Heart right ventricle (tissue), 16 donors: ENCODE data around the gene NXPH3. TPM values are rescaled to one million over a fixed set of nuclear protein-coding genes. Genes with fewer than 3 reads are reported as not detected.
A peak's percentile ranks its signal among the peaks of the same experiment; 100 is the strongest.

ENCODE experiments used
- ATAC-seq, 8 donors: fragments of 200-7000 bp; cut with Tn5 transposase; one replicate each; pipeline ENCODE4 v1.9.1; 2020; ENCODE audit warnings: mild to moderate bottlenecking in 8 of 8, moderate library complexity in 8 of 8, moderate number of reproducible peaks in 1 of 8
- DNase-seq, 2 donors: peaks; one replicate each; pipeline ENCODE4 v3.0.0-alpha.2; 2020
- H3K27ac ChIP-seq, 10 donors: fragments of 200-600 bp; sonication (generic) in 2 of 10; one replicate each; pipeline versions ENCODE4 v1.5.0 to v1.8.0; 2020 to 2022; ENCODE audit warnings: mild to moderate bottlenecking in 3 of 10
- H3K27me3 ChIP-seq, 7 donors: fragments of 200-600 bp; one replicate each; pipeline ENCODE4 v1.8.0; 2021 to 2022; ENCODE audit warnings: mild to moderate bottlenecking in 2 of 7
- H3K36me3 ChIP-seq, 9 donors: fragments of 200-600 bp; sonication (generic) in 1 of 9; one replicate each; pipeline versions ENCODE4 v1.5.0 to v1.8.0; 2020 to 2022; ENCODE audit warnings: mild to moderate bottlenecking in 2 of 9
- H3K4me1 ChIP-seq, 9 donors: fragments of 200-600 bp; sonication (generic) in 1 of 9; one replicate each; pipeline versions ENCODE4 v1.5.0 to v1.8.0; 2020 to 2022; ENCODE audit warnings: mild to moderate bottlenecking in 4 of 9
- H3K4me3 ChIP-seq, 10 donors: fragments of 200-600 bp; sonication (generic) in 2 of 10; one replicate each; pipeline versions ENCODE4 v1.5.0 to v1.8.0; 2020 to 2022; ENCODE audit warnings: mild to moderate bottlenecking in 7 of 10, moderate library complexity in 2 of 10
- H3K9me3 ChIP-seq, 11 donors: fragments of 200-600 bp in 10 of 11; sonication (generic) in 2 of 11; one replicate each; pipeline versions ENCODE4 v1.5.0 to v1.8.0; 2013 to 2022; ENCODE audit warnings: mild to moderate bottlenecking in 2 of 11, control low read depth in 1 of 11, moderate library complexity in 1 of 11
- CTCF ChIP-seq, 9 donors: fragments of 200-600 bp; sonication (generic) in 2 of 9; IDR thresholded peaks; one replicate each; pipeline versions ENCODE4 v1.5.0 to v1.8.0; 2021 to 2022; ENCODE audit warnings: antibody characterized with exemption in 9 of 9, mild to moderate bottlenecking in 5 of 9, moderate library complexity in 1 of 9
- WGBS, 2 donors: extraction: QIAGEN DNeasy Blood & Tissue Kit; methylation state at CpG; one replicate each; pipeline ENCODE4 v1.1.7; 2013; ENCODE audit warnings: inconsistent platforms in 1 of 2; 5-methylcytosine and 5-hydroxymethylcytosine counted together
- intact Hi-C, 10 donors: fragments of 100-400 bp; cut with DNase I; formaldehyde crosslinking; loops; one replicate each; pipeline versions ENCODE4 v1.11.1 to v1.14.2; 2022
- polyA plus RNA-seq, 2 donors: library from polyadenylated mRNA; stranded (reverse); fragments of 200-250 nt; gene quantifications; one replicate each; pipeline ENCODE4 v1.2.3, GENCODE V29; 2013
- total RNA-seq, 10 donors: library from RNA; stranded (reverse); fragmentation: NEBNext Ultra II Directional in 3 of 10; extraction: Animal tissue kit (Norgen Biotek cat#: 25700) in 3 of 10; gene quantifications; one replicate each; pipeline versions ENCODE4 v1.2.1 to v1.2.4, GENCODE V29; 2021 to 2023
- donor health status: Arrhythmogenic right ventricular cardiomyopathy.
- donor health status: ischemic (EF 13 %, LVEDD 7.1; RV severe dilation, severe dysfunction).
- donor health status: healthy with polysubstance abuse.
- donor health status: DM: no; HTN: yes; CAD: no.
- donor health status: DM: no; HTN: no; CAD: no.
- donor health status: ischemic (EF 25% LVEDD 6.9; RV normal size, moderate dysfunction).
- donor health status: ischemic (EF 25% LVEDD 5.7; RV mildly dilated, moderate dysfunction).
- donor health status: healthy.
- donor health status: DM: yes; HTN: yes; CAD: no.
- donor health status: Ischemic cardiomyopathy.
- donor health status: ischemic (EF 35%, LVEDD 5.7; RV mildly dilated, moderate dysfunction).
- donor health status: nonischemic (EF 11% LVEDD 7.7; RV severe dilation, severe dysfunction).
- donor health status: DM: yes; HTN: yes; CAD: no.
- donor health status: PGD.
- donor health status: ischemic (EF 29% LVEDD 5.4; RV normal size, mild dysfunction).
- donor health status: nonischemic (EF 23%, LVEDD 6.1; RV moderate dilation, normal function).

The NXPH3 gene
- total and polyA plus RNA-seq, 12 donors, result 2.2 to 5.9 (median 3.2) TPM

- no peak for ATAC-seq
- 97 to 100% methylated on average over 1 of the region's 1 CpG for WGBS, 2 donors
- DNase-seq, result no peak
- no peak for TF ChIP-seq CTCF (IDR thresholded peaks at IDR 0.05)
- no peak overlapping the region for H3K4me3 ChIP-seq
- H3K4me1 ChIP-seq, result peaks cover 4 to 66% (median 49%) of the 10 kb centered on the region in 9 donors
- peak overlapping the region in 3 of 10 donors; percentile 2 to 36 (median 30) for H3K27ac ChIP-seq
- H3K36me3 ChIP-seq, result peaks cover 0 to 89% (median 30%) of the 10 kb centered on the region in 9 donors
- H3K27me3 ChIP-seq, result no peaks in the 10 kb centered on the region
- intact Hi-C loops, result loop anchor here in 4 of 10 donors (5.0 to 10.0 kb wide), 2 partner anchors 36 to 62 kb away; partner anchors contain the start of genes SPOP (in 3 of the 4) and NXPH3 (in 2 of the 4)
- H3K9me3 ChIP-seq, result no peaks in the 10 kb centered on the region
These were observed 37.6 kb downstream of the NXPH3 start for GRCh38 chr17:49613182-49613800.

GRCh38 chr17:49616086-49616485 lies 40.4 kb downstream of the NXPH3 start:
- peaks cover 0 to 89% (median 23%) of the 10 kb centered on the region in 9 donors for H3K36me3 ChIP-seq
- peak in 4 of 8 donors; percentile 39 to 60 (median 52) for ATAC-seq

GRCh38 chr17:49616601-49617131 lies 41.0 kb downstream of the NXPH3 start:
- ATAC-seq, result peak; percentile 81 to 92 (median 84)
- intact Hi-C loops, result loop anchor here in 6 of 10 donors (2.0 to 10.0 kb wide), 5 partner anchors 39 to 76 kb away; partner anchors contain the start of genes SPOP (in 3 of the 6) and NXPH3 (in 2 of the 6)
- H3K9me3 ChIP-seq, result no peaks in the 10 kb centered on the region
- H3K27me3 ChIP-seq, result no peaks in the 10 kb centered on the region
- peaks cover 0 to 90% (median 26%) of the 10 kb centered on the region in 9 donors for H3K36me3 ChIP-seq
- WGBS, 2 donors, result 21 to 37% methylated on average over 10 of the region's 10 CpGs
- peaks cover 4 to 70% (median 42%) of the 10 kb centered on the region in 9 donors for H3K4me1 ChIP-seq
- DNase-seq, result peak; percentile 65 to 74
- no peak for TF ChIP-seq CTCF (IDR thresholded peaks at IDR 0.05)
- peak overlapping the region in 9 of 10 donors; percentile 2 to 70 (median 59) for H3K27ac ChIP-seq
- peak overlapping the region in 1 of 10 donors; percentile 3 for H3K4me3 ChIP-seq

More at GRCh38 chr17:49616086-49616485, 40.4 kb downstream of the NXPH3 start:
- Histone ChIP-seq H3K27me3 (no peaks in the 10 kb centered on the region), H3K9me3 (no peaks in the 10 kb centered on the region), H3K27ac (peak overlapping the region in 9 of 10 donors; percentile 2 to 70 (median 59)), H3K4me1 (peaks cover 4 to 70% (median 45%) of the 10 kb centered on the region in 9 donors), H3K4me3 (no peak overlapping the region)
- 54 to 58% methylated on average over 3 of the region's 3 CpGs for WGBS, 2 donors
- no peak for DNase-seq
- peak in 7 of 9 donors; percentile 22 to 48 (median 33) for TF ChIP-seq CTCF (IDR thresholded peaks at IDR 0.05)
- intact Hi-C loops, result loop anchor here in 6 of 10 donors (2.0 to 10.0 kb wide), 5 partner anchors 39 to 76 kb away; partner anchors contain the start of genes SPOP (in 3 of the 6) and NXPH3 (in 2 of the 6)

- no peak for TF ChIP-seq CTCF (IDR thresholded peaks at IDR 0.05)
- ATAC-seq (peak in 1 of 8 donors; percentile 25), DNase-seq (no peak)
- Histone ChIP-seq H3K9me3 (no peaks in the 10 kb centered on the region), H3K4me3 (no peak overlapping the region), H3K27ac (peak overlapping the region in 7 of 10 donors; percentile 16 to 67 (median 50)), H3K36me3 (peaks cover 0 to 93% (median 26%) of the 10 kb centered on the region in 9 donors), H3K27me3 (no peaks in the 10 kb centered on the region), H3K4me1 (peaks cover 4 to 69% (median 54%) of the 10 kb centered on the region in 9 donors)
- intact Hi-C loops, result loop anchor here in 6 of 10 donors (5.0 to 10.0 kb wide), 4 partner anchors 41 to 74 kb away; partner anchors contain the start of genes SPOP (in 3 of the 6) and NXPH3 (in 2 of the 6)
- WGBS, 2 donors, result 66 to 73% methylated on average over 3 of the region's 3 CpGs
These were observed 42.4 kb downstream of the NXPH3 start for GRCh38 chr17:49618028-49618611.
